ENCODE data around the gene TLX2. TPM values are rescaled to one million over a fixed set of nuclear protein-coding genes. Genes with fewer than 3 reads are reported as not detected.
"Not testable (repeated sequence)": the region's sequence is repeated elsewhere in the genome, so short reads cannot be mapped to it uniquely, and the experiment has no call there.

The TLX2 gene
- total RNA-seq (2014; rRNA removed; shearing (Covaris generic)) = not detected in 2 replicates
- polyA plus RNA-seq (2015; cell fraction: cytosol; rRNA removed) = 0.22 TPM in 1 of 2 replicates, not detected in the other
- polyA plus RNA-seq (2015; cell fraction: nucleus; rRNA removed) = 0.45 TPM in 1 of 2 replicates, not detected in the other

GRCh38 chr2:74514368-74515270 lies at the start of gene TLX2:
TSS of gene TLX2 (plus strand) at chr2:74514450. CDS start at chr2:74514807, 357 bp downstream.
- DNase-seq (ENCODE audit: low read depth) = no peak

GRCh38 chr2:74470742-74471141 lies 43.5 kb upstream of the TLX2 start:
- not testable (repeated sequence) for DNase-seq (ENCODE audit: low read depth)

DNA sequence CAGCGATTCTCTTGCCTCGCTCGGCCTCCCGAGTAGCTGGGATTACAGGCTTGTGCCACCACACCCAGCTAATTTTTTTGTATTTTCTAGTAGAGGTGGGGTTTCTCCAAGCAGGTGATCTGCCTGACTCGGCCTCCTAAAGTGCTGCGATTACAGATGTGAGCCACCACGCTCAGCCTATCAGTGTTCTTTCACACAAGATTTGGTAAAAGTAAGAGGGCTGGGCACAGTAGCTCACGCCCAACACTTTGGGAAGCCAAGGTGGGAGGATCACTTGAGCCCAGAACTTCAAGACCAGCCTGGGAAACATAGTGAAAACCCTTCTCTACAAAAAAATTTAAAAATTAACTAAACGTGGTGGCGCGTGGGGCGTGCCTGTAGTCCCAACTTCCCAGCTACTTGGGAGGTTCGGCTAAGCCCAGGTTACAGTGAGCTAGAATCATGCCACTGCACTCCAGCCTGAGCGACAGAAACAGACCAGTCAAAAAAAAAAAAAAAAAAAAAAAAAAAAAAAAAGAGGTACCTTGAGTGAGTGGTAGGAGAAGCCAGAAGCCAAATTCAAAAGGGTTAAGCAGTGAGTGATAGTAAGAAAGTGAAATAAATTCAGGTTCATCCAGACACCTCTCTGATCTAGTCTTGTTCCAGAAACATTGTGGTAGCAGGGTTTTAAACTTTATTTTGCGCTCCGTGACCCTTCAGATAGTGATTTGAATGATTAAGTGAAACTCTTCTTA lies 42.8 kb upstream of the TLX2 start:
- no peak for DNase-seq (ENCODE audit: low read depth)

GRCh38 chr2:74472086-74472944 lies 41.9 kb upstream of the TLX2 start, which contains the start of gene MRPL53:
TSS of gene MRPL53 (minus strand) at chr2:74472680. CDS start at chr2:74472660, 20 bp downstream.
- peak; percentile 86 for DNase-seq (ENCODE audit: low read depth)

DNA sequence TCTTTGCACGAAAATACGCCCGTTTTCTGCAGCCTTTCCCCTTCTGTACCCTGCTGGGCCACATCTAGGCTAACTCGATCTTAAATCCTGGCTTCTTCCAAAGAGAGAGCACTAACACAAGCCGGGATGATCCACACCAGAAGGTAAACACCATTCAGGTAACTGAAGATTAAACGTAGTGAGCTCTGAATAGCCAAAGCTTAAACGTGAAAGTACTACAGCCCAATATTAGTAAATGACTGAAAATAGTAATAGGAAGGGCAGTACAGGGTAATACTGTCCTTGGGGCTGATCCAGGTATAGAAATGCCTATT lies 41.3 kb upstream of the TLX2 start:
- DNase-seq (ENCODE audit: low read depth) = no peak

- no peak for DNase-seq (ENCODE audit: low read depth)
These were observed 39.8 kb upstream of the TLX2 start for GRCh38 chr2:74474481-74474880.

GRCh38 chr2:74474899-74475298 lies 39.4 kb upstream of the TLX2 start:
- no peak for DNase-seq (ENCODE audit: low read depth)

- no peak for DNase-seq (ENCODE audit: low read depth)
These were observed 32.8 kb upstream of the TLX2 start for GRCh38 chr2:74481431-74481830.

DNA sequence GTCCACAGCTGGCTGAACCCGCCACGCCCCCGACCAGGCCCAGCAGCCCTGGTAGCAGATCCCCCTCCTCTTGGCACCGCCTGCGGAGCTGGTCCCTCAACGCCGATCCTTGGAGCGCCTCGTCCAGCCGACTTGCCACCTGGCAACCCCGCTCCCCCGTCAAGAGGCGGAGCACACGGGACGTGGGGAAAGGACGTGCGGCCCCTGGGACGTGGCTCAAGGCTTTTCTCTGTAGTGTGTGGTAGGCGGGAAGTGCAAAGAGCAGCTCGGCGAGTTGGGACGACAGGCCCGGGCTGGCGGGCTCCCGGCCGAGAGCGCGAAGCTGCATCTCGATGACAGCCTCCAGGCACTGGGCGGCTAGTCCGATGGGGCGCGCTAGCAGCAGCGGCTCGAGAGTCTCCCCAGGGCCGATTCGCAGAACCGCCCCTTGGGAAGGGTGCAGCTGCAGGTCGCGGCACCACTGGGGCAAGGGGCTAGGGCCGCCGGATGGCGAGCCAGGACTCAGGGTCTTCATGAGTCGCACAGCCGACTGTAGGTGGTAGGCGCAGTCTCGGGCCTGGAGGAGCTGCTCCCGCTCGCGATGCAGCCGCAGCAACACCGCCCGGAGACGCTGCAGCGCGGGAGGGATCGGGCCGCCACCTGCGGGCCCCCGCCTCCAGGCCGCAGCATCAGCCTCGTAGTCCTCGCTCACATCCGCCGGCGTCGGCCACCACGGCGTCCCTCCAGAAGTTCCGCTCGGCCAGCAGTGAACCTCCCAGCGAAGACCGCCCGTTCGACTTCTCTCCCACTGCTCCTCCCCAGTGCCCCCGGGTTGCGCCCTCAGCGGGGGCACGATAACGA lies 32.1 kb upstream of the TLX2 start:
- no peak for DNase-seq (ENCODE audit: low read depth)

DNA sequence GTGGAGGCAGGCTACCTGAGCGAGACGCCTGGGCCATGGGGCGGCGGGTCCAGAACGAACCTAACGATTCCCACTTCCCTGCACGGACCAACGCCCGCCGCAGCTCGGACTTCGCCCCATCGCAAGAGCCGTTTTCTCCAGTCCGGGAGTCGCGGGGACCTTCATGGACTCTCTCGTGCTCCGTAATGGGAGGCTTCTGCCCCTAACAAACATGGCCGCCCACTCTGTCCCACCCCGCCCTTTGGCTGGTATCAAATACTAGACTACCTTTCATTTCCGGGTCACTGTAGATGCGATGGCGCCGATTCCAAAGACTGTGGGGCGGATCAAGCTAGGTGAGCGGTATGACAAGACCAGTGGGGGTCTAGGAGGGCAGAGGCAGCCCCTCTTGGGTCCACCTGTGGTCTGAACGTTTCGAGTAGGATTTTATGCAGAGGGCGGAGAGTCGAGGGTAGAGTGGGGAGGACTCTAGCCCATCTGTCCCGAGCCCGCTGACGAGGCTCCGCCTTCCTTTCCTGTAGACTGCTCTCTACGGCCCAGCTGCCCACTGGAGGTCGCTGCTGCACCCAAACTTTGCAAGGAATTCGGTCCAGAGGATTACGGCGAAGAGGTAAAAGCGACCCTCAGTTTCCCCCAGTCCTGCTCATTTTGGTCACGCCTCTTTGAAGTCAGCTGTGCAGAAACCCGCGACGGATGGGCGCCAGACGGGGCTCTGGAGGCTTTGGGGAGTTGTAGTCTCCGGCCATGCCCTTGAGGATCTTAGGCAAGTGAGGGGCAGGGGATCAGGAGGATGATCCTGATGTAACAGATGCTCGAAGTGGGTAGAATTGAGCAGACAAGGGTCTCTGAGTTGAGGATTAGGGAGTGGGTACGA lies 31.2 kb upstream of the TLX2 start, which contains the start of the genes CCDC142 and TTC31:
TSS of gene CCDC142 (minus strand) at position 198 of the 874 bp plus-strand sequence. CDS start at position 37, 161 bp downstream.
TSS of gene TTC31 (plus strand) at position 281 of the 874 bp plus-strand sequence. CDS start at position 296, 15 bp downstream.
- peak; percentile 92 for DNase-seq (ENCODE audit: low read depth)

GRCh38 chr2:74483675-74484164 lies 30.5 kb upstream of the TLX2 start:
- not testable (repeated sequence) for DNase-seq (ENCODE audit: low read depth)

- no peak for DNase-seq (ENCODE audit: low read depth)
These were observed 28.1 kb upstream of the TLX2 start for GRCh38 chr2:74486141-74486540.

DNA sequence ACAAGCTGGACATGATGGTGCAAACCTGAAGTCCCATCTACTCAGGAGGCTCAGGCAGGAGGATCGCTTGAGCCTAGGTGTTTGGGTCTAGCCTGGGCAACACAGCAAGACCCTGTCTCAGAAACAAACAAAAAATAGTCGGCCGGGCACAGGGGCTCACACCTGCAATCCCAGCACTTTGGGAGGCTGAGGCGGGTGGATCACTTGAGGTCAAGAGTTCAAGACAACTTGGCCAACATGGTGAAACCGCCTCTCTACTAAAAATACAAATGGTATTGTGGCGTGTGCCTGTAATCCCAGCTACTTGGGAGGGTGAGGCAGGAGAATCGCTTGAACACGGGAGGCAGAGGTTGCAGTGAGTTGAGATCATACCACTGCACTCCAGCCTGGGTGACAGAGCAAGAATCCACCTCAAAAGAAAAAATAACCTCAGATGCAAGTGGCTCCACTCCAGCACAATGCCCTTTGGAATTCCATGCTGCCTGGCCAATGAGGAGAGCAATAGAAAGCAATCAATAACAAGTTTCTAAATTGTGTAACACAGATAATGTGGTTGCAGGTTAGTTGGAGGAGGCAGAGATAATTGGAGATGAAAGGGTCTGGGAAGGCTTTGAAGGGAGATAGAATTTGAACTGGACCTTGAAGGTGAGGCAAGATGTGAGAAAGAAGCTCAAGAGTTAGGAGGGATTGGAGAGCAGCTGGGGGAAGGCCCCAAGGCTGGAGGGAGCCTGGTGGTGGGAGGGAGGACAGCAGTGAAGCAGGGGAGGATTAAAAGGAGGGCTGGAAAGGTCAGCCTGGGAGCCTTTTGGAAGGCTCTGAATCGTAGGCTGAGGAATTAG lies 25.4 kb upstream of the TLX2 start:
- no peak for DNase-seq (ENCODE audit: low read depth)

GRCh38 chr2:74489906-74490305 lies 24.3 kb upstream of the TLX2 start:
- no peak for DNase-seq (ENCODE audit: low read depth)

DNA sequence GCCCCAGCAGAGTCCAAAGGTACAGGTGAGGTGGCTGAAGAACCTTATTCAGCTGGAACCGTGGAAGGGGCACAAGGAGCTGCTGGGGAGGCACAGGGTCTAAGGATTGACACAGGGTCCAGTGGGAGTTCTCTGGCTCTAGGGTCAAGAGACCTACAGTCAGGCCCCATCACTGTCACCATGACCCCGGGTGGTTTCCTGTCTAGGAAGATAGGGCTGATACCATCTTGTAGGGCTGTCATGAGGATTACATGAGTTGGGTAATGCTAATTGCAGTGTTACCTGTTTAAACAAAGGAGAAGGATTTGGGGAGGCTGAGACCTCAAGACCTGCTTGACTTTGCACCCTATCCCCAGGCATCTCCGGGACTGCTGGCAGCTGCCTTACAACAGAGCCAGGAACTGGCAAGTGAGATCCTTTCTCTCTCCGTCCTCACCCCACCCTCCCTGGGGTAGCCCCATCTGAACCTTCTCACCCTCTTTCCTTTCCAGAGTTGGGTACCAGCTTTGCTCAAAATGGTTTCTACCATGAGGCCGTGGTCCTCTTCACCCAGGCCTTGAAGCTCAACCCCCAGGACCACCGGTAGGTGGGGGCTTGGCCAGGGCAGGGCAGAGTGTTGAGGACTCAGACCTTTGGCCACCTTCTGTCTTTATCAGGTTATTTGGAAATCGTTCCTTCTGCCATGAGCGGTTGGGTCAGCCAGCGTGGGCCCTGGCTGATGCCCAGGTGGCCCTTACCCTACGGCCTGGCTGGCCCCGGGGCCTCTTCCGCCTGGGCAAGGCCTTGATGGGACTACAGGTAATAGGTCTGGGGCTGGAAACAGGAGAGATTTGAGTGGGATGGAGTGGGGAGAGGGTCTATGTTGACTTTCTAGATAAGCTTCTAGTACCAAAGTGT lies 22.4 kb upstream of the TLX2 start:
- DNase-seq (ENCODE audit: low read depth) = no peak

- DNase-seq (ENCODE audit: low read depth) = no peak
These were observed 20.7 kb upstream of the TLX2 start for GRCh38 chr2:74493546-74493945.

GRCh38 chr2:74495440-74495839 lies 18.8 kb upstream of the TLX2 start:
- no peak for DNase-seq (ENCODE audit: low read depth)

All from HT1080 (cell line).